Tibial artery (tissue), 4 donors: ENCODE measurements around the gene PRKG1.

ENCODE experiments used
- DNase-seq, 2 donors: peaks; one replicate each; pipeline ENCODE4 v3.0.0-alpha.2; 2019
- H3K27ac ChIP-seq, 2 donors: fragments of 200-600 bp; sonication (generic) in 1 of 2; 1 replicate in 1 of 2; 2 replicates in 1 of 2; pipeline ENCODE4 v1.5.1; 2018 to 2019; ENCODE audit warnings: mild to moderate bottlenecking in 1 of 2
- H3K27me3 ChIP-seq, 2 donors: fragments of 200-600 bp; sonication (generic) in 1 of 2; one replicate each; pipeline versions ENCODE4 v1.5.1 to v1.6.0; 2016 to 2019
- H3K36me3 ChIP-seq, 3 donors: fragments of 200-600 bp; sonication (generic) in 2 of 3; one replicate each; pipeline ENCODE4 v1.5.1; 2016 to 2019; ENCODE audit warnings: mild to moderate bottlenecking in 2 of 3
- H3K4me1 ChIP-seq, 4 donors: fragments of 200-600 bp; sonication (generic) in 2 of 4; 1 replicate in 3 of 4; 2 replicates in 1 of 4; pipeline ENCODE4 v1.5.1; 2016 to 2019
- H3K4me3 ChIP-seq, 2 donors: fragments of 200-600 bp; sonication (generic) in 1 of 2; 1 replicate in 1 of 2; 2 replicates in 1 of 2; pipeline ENCODE4 v1.5.1; 2018 to 2019; ENCODE audit warnings: mild to moderate bottlenecking in 2 of 2
- H3K9me3 ChIP-seq, 3 donors: fragments of 200-600 bp; sonication (generic) in 1 of 3; one replicate each; pipeline ENCODE4 v1.5.1; 2016 to 2019
- intact Hi-C: fragments of 100-400 bp; cut with DNase I; formaldehyde crosslinking; loops from one replicate; pipeline ENCODE4 v1.15.0; 2023; ENCODE audit warnings: low total_unique reads
- TF ChIP-seq, protein P1 (sequence below), 2 experiments: fragments of 200-600 bp in 1 of 2; fragments of 450-650 bp in 1 of 2; IDR thresholded peaks; one replicate each; pipeline ENCODE4 v1.5.1; 2017 to 2019; ENCODE audit warnings: antibody characterized with exemption in 2 of 2, mild to moderate bottlenecking in 1 of 2, moderate library complexity in 1 of 2

The PRKG1 gene

DNA sequence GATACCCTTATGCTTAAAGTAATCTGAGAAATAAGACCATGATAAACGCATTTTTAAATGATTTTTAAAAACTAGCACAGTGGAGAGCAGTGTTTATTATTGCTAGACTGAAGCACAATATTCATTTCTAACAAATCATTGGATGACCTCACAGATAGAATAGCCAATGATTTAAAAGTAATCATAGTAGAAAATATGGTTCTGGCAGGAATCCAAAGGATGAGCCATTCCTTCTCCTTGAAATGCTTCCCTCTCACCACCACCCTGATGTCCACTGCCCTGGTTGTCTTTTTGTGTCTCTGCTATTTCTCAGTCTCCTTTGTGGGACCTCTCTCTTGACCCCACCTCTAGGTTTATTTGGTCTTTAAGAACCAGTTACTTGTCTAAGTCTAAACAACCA, 64.9 kb downstream of the PRKG1 start:
- Histone ChIP-seq H3K4me3 (no peak overlapping the region), H3K36me3 (no peaks in the 10 kb centered on the region), H3K27me3 (no peaks in the 10 kb centered on the region), H3K4me1 (peaks cover 0 to 89% (median 7%) of the 10 kb centered on the region in 4 donors), H3K27ac (no peak overlapping the region), H3K9me3 (no peaks in the 10 kb centered on the region)
- DNase-seq: no peak
- intact Hi-C loops: no loop called here
- TF ChIP-seq, protein P1, sequence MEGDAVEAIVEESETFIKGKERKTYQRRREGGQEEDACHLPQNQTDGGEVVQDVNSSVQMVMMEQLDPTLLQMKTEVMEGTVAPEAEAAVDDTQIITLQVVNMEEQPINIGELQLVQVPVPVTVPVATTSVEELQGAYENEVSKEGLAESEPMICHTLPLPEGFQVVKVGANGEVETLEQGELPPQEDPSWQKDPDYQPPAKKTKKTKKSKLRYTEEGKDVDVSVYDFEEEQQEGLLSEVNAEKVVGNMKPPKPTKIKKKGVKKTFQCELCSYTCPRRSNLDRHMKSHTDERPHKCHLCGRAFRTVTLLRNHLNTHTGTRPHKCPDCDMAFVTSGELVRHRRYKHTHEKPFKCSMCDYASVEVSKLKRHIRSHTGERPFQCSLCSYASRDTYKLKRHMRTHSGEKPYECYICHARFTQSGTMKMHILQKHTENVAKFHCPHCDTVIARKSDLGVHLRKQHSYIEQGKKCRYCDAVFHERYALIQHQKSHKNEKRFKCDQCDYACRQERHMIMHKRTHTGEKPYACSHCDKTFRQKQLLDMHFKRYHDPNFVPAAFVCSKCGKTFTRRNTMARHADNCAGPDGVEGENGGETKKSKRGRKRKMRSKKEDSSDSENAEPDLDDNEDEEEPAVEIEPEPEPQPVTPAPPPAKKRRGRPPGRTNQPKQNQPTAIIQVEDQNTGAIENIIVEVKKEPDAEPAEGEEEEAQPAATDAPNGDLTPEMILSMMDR (IDR thresholded peaks at IDR 0.05): no peak

DNA sequence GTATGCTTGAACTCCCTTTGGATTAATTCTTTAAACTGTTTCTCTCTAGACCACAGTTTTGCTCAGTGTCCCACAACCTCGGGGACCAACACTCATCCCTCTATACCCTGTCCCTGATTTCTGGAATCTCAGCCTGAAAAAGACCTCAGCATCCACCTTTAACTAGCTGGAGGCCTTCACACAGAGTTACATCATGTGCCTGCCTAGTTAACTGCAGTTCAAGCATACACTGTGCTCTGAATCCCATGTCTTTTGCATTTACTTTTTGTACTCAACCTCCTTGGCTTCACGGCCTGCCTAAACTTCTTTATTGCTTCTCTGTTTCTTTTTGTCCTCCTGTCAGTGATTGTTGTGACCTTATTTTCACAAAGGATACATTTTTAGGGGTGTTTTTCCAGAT, 66.7 kb downstream of the PRKG1 start:
- intact Hi-C loops: no loop called here
- TF ChIP-seq, protein P1 (IDR thresholded peaks at IDR 0.05): no peak
- H3K27ac ChIP-seq: peak overlapping the region; percentile 8 to 39

DNA sequence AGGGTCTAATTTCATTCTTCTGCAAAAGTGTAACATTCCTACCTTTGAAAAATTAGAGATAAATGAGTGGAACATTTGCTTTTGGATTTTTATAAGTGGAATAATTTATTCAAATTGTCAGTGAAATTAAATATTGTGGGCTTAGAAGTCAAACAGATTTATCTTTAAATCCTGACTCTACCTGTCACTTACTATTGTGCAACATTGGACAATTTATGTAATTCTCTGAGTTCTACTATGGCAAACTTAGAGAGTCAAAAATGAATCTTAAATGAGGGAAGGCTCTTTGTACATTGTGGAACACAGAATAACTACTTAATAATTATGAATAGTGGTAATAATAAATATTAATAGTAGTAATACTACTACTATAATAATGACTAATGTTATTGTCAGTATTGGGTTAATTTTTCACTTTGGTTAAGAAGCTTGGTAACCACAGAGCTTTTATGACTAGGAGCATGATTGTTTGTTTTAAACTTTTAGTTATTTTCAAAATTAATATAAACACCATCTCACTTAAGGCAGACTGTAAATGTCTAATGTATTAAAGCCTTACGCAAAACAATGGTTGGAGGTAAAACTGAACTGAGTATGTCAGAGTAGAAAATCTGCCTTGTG, 70.0 kb downstream of the PRKG1 start:
- peaks cover 0 to 81% (median 12%) of the 10 kb centered on the region in 4 donors for H3K4me1 ChIP-seq
- no peak overlapping the region for H3K27ac ChIP-seq
- no peaks in the 10 kb centered on the region for H3K36me3 ChIP-seq
- no peak for DNase-seq
- TF ChIP-seq, protein P1 (IDR thresholded peaks at IDR 0.05): no peak
- no peaks in the 10 kb centered on the region for H3K27me3 ChIP-seq
- H3K9me3 ChIP-seq: no peaks in the 10 kb centered on the region
- H3K4me3 ChIP-seq: no peak overlapping the region
- intact Hi-C loops: no loop called here

More for the DNA sequence above, 66.7 kb downstream of the PRKG1 start:
- Histone ChIP-seq H3K4me3 (no peak overlapping the region), H3K27me3 (no peaks in the 10 kb centered on the region), H3K36me3 (no peaks in the 10 kb centered on the region), H3K9me3 (no peaks in the 10 kb centered on the region), H3K4me1 (peaks cover 0 to 91% (median 9%) of the 10 kb centered on the region in 4 donors)
- DNase-seq: no peak

DNA sequence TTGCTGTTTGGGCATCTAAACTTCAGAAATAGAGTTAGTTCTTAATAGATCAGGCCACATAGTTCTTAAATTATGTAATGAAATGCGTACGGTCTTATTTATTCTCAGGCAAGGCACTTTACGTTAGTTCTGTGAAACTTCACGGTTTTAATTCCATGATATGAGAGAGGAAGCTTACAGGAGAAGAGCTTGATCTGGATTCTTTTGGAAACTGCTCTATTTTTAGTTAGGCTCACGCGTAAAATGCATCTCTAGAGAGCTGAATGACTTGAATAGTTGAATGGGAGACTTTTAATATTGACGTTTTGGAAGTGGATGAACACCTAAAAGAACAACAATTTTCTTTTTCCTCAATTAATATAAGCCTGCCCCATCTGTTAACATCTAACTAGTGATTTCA, 71.1 kb downstream of the PRKG1 start:
- DNase-seq: no peak
- Histone ChIP-seq H3K4me3 (no peak overlapping the region), H3K27me3 (no peaks in the 10 kb centered on the region), H3K27ac (peak overlapping the region; percentile 29 to 44), H3K9me3 (no peaks in the 10 kb centered on the region), H3K36me3 (no peaks in the 10 kb centered on the region), H3K4me1 (peaks cover 0 to 72% (median 11%) of the 10 kb centered on the region in 4 donors)
- intact Hi-C loops: no loop called here
- TF ChIP-seq, protein P1 (IDR thresholded peaks at IDR 0.05): no peak

DNA sequence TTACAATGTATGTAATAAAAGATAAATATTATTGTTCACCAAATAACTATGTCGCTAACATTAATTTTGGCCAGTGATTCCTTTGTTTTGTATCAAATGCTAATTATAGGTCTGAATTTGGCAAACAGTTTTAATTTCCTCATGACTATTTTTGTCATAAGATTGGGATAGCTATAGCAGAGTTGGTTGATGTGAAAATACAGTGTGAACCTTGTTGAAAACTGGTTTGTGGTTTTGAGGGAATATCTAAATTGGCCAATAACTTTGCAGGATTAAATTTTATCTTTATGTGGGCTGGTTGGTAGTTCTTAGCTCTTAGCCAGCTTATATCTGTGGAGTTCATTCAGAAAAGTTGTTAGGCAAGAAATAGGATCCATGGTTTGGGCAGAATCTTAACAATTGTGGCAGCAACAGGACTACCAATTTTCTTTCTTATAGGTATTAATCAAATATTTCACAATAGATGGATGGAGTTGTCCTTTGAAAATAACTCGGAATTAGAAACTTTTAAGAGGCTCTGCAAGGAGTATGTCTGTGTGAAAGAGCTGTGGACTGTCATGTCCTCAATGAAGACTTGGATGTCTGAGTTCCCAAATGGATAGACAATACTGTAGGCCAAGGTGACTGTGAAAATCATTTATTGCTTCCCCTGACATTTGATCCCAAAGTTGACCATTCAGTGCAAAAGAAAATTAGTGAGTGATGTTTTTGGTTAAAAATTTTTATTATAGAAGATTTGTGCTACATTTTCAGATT, 73.5 kb downstream of the PRKG1 start:
- H3K36me3 ChIP-seq: no peaks in the 10 kb centered on the region
- no peaks in the 10 kb centered on the region for H3K27me3 ChIP-seq
- H3K27ac ChIP-seq: peak overlapping the region in 1 of 2 donors; percentile 24
- intact Hi-C loops: no loop called here
- no peak for DNase-seq
- no peak overlapping the region for H3K4me3 ChIP-seq
- no peaks in the 10 kb centered on the region for H3K9me3 ChIP-seq
- H3K4me1 ChIP-seq: peaks cover 0 to 62% (median 6%) of the 10 kb centered on the region in 4 donors
- TF ChIP-seq, protein P1 (IDR thresholded peaks at IDR 0.05): no peak
